Smooth muscle cell (in vitro differentiated cells): ENCODE results near the gene GLYR1. TPM values are rescaled to one million over a fixed set of nuclear protein-coding genes. Genes with fewer than 3 reads are reported as not detected.

Experiments used
- DNase-seq: peaks from one replicate; lab custom pipeline; 2025; ENCODE audit not compliant: unreplicated experiment; lab: John Stamatoyannopoulos, UW
- H2AFZ ChIP-seq: fragments of 200-600 bp; sonication (generic); 2 replicates; pipeline ENCODE4 v1.6.0; 2016; ENCODE audit warnings: antibody characterized with exemption, low read depth, mild to moderate bottlenecking
- H3F3A ChIP-seq: fragments of 200-600 bp; sonication (generic); 2 replicates; pipeline ENCODE4 v1.6.0; 2017; ENCODE audit warnings: antibody characterized with exemption, low read depth
- H3K27ac ChIP-seq: fragments of 200-600 bp; sonication (generic); 2 replicates; pipeline ENCODE4 v1.5.1; 2016; ENCODE audit warnings: low read depth, mild to moderate bottlenecking
- H3K27me3 ChIP-seq: fragments of 200-600 bp; sonication (generic); 2 replicates; pipeline ENCODE4 v1.6.1; 2016; ENCODE audit warnings: low read depth, mild to moderate bottlenecking
- H3K36me3 ChIP-seq: fragments of 200-600 bp; sonication (generic); 2 replicates; pipeline ENCODE4 v1.5.1; 2016; ENCODE audit warnings: low read depth
- H3K4me1 ChIP-seq: fragments of 200-600 bp; sonication (generic); 2 replicates; pipeline ENCODE4 v1.5.1; 2016; ENCODE audit warnings: low read depth
- H3K4me2 ChIP-seq: fragments of 200-600 bp; sonication (generic); 2 replicates; pipeline ENCODE4 v1.6.0; 2016; ENCODE audit warnings: mild to moderate bottlenecking
- H3K4me3 ChIP-seq: fragments of 200-600 bp; sonication (generic); 2 replicates; pipeline ENCODE4 v1.5.1; 2016; ENCODE audit warnings: mild to moderate bottlenecking
- H3K79me2 ChIP-seq: fragments of 200-600 bp; sonication (generic); 2 replicates; pipeline ENCODE4 v1.6.0; 2016; ENCODE audit warnings: low read depth, mild to moderate bottlenecking
- H3K9ac ChIP-seq: fragments of 200-600 bp; sonication (generic); 2 replicates; pipeline ENCODE4 v1.6.0; 2016; ENCODE audit warnings: low read depth
- H3K9me3 ChIP-seq: fragments of 200-600 bp; sonication (generic); replicated peaks from 2 replicates; pipeline ENCODE4 v1.5.1; 2016; ENCODE audit warnings: low read depth
- H4K20me1 ChIP-seq: fragments of 200-600 bp; sonication (generic); 2 replicates; pipeline ENCODE4 v1.6.0; 2016; ENCODE audit warnings: low read depth
- CTCF ChIP-seq: fragments of 200-600 bp; sonication (generic); IDR thresholded peaks from 2 replicates; pipeline ENCODE4 v1.5.1; 2017; ENCODE audit warnings: borderline replicate concordance, mild to moderate bottlenecking, antibody characterized with exemption; ENCODE audit not compliant: insufficient read depth, poor library complexity, severe bottlenecking
- WGBS: methylation state at CpG from one replicate; pipeline ENCODE4 v1.1.7; 2016; ENCODE audit warnings: low lambda C conversion rate; 5-methylcytosine and 5-hydroxymethylcytosine counted together
- polyA plus RNA-seq: library from polyadenylated mRNA; unstranded; fragments of >200 nt; fragmentation: Nextera tagmentation; extraction: Ambion mirVana; gene quantifications from 2 replicates; pipeline ENCODE4 v1.2.1, GENCODE V29; 2016
- small RNA-seq: library from RNA; depleted of rRNA; stranded (forward); fragments of <200 nt; gene quantifications from one replicate; pipeline ENCODE3, GENCODE V24; 2014
- total RNA-seq: library from RNA; depleted of rRNA; stranded (reverse); fragments of >200 nt; gene quantifications from 2 replicates; pipeline ENCODE4 v1.2.3, GENCODE V29; 2014

The GLYR1 gene
- total and polyA plus RNA-seq, 2 experiments from 2014 or later, result 26.4 to 28.9 TPM

GRCh38 chr16:4754865-4755264 is 92.2 kb downstream of the GLYR1 start:
- Histone ChIP-seq H3K4me2 (no peak overlapping the region), H3K27me3 (no peaks in the 10 kb centered on the region), H3K27ac (no peak overlapping the region), H3K4me1 (no peaks in the 10 kb centered on the region), H3F3A (no peaks in the 10 kb centered on the region), H3K36me3 (peaks cover 7% of the 10 kb centered on the region), H3K9me3 (no peaks in the 10 kb centered on the region), H3K4me3 (no peak overlapping the region), H4K20me1 (peaks cover 7% of the 10 kb centered on the region), H3K79me2 (peaks cover 8% of the 10 kb centered on the region), H2AFZ (no peak overlapping the region), H3K9ac (no peak overlapping the region)
- WGBS, result 98% methylated on average over 4 of the region's 4 CpGs
- no peak for DNase-seq
- no peak for TF ChIP-seq CTCF

GRCh38 chr16:4753227-4753626 is 93.9 kb downstream of the GLYR1 start:
- WGBS, result 99% methylated on average over 11 of the region's 11 CpGs
- H3K4me1 ChIP-seq, result no peaks in the 10 kb centered on the region
- H3K27ac ChIP-seq, result no peak overlapping the region
- DNase-seq, result no peak
- H3K4me2 ChIP-seq, result no peak overlapping the region
- H3F3A ChIP-seq, result no peaks in the 10 kb centered on the region
- peaks cover 7% of the 10 kb centered on the region for H4K20me1 ChIP-seq
- no peak overlapping the region for H3K9ac ChIP-seq
- no peak for TF ChIP-seq CTCF
- no peak overlapping the region for H2AFZ ChIP-seq
- H3K9me3 ChIP-seq, result no peaks in the 10 kb centered on the region
- H3K4me3 ChIP-seq, result no peak overlapping the region
- H3K79me2 ChIP-seq, result peaks cover 8% of the 10 kb centered on the region
- H3K27me3 ChIP-seq, result no peaks in the 10 kb centered on the region
- H3K36me3 ChIP-seq, result peaks cover 7% of the 10 kb centered on the region

Small RNA genes within 50 kb of the gene (small RNA-seq; reads per million reads assigned to genes)
- gene RF00017, result not detected

Other genes starting within 250 kb of the GLYR1 start
- 3.6 and 6.4 TPM in 2 replicates for gene UBALD1, start 232.4 kb downstream of the GLYR1 start, total RNA-seq
- gene UBALD1, start 232.4 kb downstream of the GLYR1 start, polyA plus RNA-seq, result 13.6 and 16.2 TPM in 2 replicates
- gene MGRN1, start 222.5 kb downstream of the GLYR1 start, total RNA-seq, result 16.4 and 22.0 TPM in 2 replicates
- gene MGRN1, start 222.5 kb downstream of the GLYR1 start, polyA plus RNA-seq, result 23.2 and 25.4 TPM in 2 replicates
- 15.4 and 17.6 TPM in 2 replicates for gene NUDT16L1, start 153.7 kb downstream of the GLYR1 start, total RNA-seq
- gene NUDT16L1, start 153.7 kb downstream of the GLYR1 start, polyA plus RNA-seq, result 47.6 and 48.3 TPM in 2 replicates
- gene ANKS3, start 113.0 kb downstream of the GLYR1 start, total RNA-seq, result 6.3 and 15.6 TPM in 2 replicates
- 15.3 and 22.5 TPM in 2 replicates for gene ANKS3, start 113.0 kb downstream of the GLYR1 start, polyA plus RNA-seq
- 0.22 TPM in 1 of 2 replicates, not detected in the other for gene DNAAF8, start 112.8 kb downstream of the GLYR1 start, total RNA-seq
- gene DNAAF8, start 112.8 kb downstream of the GLYR1 start, polyA plus RNA-seq, result 1.1 and 2.9 TPM in 2 replicates
- gene ZNF500, start 80.1 kb downstream of the GLYR1 start, total RNA-seq, result 4.1 and 5.3 TPM in 2 replicates
- gene ZNF500, start 80.1 kb downstream of the GLYR1 start, polyA plus RNA-seq, result 7.1 and 10.1 TPM in 2 replicates
- gene SEPTIN12, start 58.9 kb downstream of the GLYR1 start, total RNA-seq, result not detected in 2 replicates
- gene SEPTIN12, start 58.9 kb downstream of the GLYR1 start, polyA plus RNA-seq, result 0.52 TPM in 1 of 2 replicates, not detected in the other
- gene SMIM22, start 51.9 kb downstream of the GLYR1 start, total RNA-seq, result not detected in 2 replicates
- 0.29 TPM in 1 of 2 replicates, not detected in the other for gene SMIM22, start 51.9 kb downstream of the GLYR1 start, polyA plus RNA-seq
- gene ROGDI, start 44.7 kb downstream of the GLYR1 start, total RNA-seq, result 21.6 and 32.1 TPM in 2 replicates
- 45.6 and 48.7 TPM in 2 replicates for gene ROGDI, start 44.7 kb downstream of the GLYR1 start, polyA plus RNA-seq
- 18.8 and 29.7 TPM in 2 replicates for gene UBN1, start 193 bp upstream of the GLYR1 start, total RNA-seq
- gene UBN1, start 193 bp upstream of the GLYR1 start, polyA plus RNA-seq, result 16.2 and 23.4 TPM in 2 replicates
- 4.8 and 7.7 TPM in 2 replicates for gene PPL, start 89.9 kb upstream of the GLYR1 start, total RNA-seq
- 3.0 and 10.7 TPM in 2 replicates for gene PPL, start 89.9 kb upstream of the GLYR1 start, polyA plus RNA-seq
- not detected in 2 replicates for gene SEC14L5, start 111.0 kb upstream of the GLYR1 start, total RNA-seq
- not detected in 2 replicates for gene SEC14L5, start 111.0 kb upstream of the GLYR1 start, polyA plus RNA-seq
- 3.8 and 4.2 TPM in 2 replicates for gene NAGPA, start 186.6 kb upstream of the GLYR1 start, total RNA-seq
- gene NAGPA, start 186.6 kb upstream of the GLYR1 start, polyA plus RNA-seq, result 5.4 and 10.0 TPM in 2 replicates
- gene C16orf89, start 218.7 kb upstream of the GLYR1 start, total RNA-seq, result not detected in 2 replicates
- not detected in 2 replicates for gene C16orf89, start 218.7 kb upstream of the GLYR1 start, polyA plus RNA-seq
- 22.2 and 22.6 TPM in 2 replicates for gene ALG1, start 224.6 kb upstream of the GLYR1 start, total RNA-seq
- gene ALG1, start 224.6 kb upstream of the GLYR1 start, polyA plus RNA-seq, result 30.4 and 32.9 TPM in 2 replicates